HL-60 (cell line): ENCODE results near the gene PGLYRP2.

Source experiments
- CTCF ChIP-seq: IDR thresholded peaks from one replicate; pipeline ENCODE4 v1.5.1; 2011; ENCODE audit warnings: low read length, control low read depth, inconsistent platforms; ENCODE audit not compliant: insufficient read depth
- TF ChIP-seq, protein P1 (sequence below): IDR thresholded peaks from 2 replicates; pipeline ENCODE4 v1.6.1; 2012; ENCODE audit warnings: low read depth; ENCODE audit not compliant: insufficient replicate concordance

DNA sequence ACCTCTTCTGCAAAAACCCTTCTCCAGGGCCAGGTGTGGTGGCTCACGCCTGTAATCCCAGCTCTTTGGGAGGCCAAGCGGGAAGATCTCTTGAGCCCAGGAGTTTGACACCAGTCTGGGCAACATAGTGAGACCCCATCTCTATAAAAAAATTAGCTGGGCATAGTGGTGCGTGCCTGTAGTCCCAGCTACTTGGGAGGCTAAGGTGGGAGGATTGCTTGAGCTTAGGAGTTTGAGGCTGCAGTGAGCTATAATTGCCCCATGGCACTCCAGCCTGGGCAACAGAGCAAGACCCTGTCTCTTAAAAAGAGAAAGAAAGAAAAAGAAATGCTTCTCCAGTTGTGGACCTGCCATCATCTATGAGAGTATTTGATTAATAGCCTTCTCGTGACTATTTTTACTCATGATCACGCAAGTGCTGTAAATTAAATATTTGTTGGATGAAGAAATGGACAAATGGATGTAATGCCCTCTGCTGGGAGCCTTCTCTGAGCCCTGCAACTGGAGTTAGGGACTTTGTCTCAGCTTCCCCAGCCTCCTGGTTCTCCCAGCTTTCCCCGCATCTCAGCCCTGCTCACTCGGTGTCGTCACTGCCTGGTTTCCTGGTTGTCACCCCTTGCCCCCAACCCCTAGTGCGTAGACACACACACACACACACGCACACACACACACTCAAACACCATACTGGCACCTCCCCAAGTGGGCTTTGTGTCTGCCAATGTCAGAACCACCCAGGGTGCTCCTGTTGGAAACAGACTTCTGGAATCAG, 41.8 kb downstream of the PGLYRP2 start:
- no peak for TF ChIP-seq CTCF
- TF ChIP-seq, protein P1, sequence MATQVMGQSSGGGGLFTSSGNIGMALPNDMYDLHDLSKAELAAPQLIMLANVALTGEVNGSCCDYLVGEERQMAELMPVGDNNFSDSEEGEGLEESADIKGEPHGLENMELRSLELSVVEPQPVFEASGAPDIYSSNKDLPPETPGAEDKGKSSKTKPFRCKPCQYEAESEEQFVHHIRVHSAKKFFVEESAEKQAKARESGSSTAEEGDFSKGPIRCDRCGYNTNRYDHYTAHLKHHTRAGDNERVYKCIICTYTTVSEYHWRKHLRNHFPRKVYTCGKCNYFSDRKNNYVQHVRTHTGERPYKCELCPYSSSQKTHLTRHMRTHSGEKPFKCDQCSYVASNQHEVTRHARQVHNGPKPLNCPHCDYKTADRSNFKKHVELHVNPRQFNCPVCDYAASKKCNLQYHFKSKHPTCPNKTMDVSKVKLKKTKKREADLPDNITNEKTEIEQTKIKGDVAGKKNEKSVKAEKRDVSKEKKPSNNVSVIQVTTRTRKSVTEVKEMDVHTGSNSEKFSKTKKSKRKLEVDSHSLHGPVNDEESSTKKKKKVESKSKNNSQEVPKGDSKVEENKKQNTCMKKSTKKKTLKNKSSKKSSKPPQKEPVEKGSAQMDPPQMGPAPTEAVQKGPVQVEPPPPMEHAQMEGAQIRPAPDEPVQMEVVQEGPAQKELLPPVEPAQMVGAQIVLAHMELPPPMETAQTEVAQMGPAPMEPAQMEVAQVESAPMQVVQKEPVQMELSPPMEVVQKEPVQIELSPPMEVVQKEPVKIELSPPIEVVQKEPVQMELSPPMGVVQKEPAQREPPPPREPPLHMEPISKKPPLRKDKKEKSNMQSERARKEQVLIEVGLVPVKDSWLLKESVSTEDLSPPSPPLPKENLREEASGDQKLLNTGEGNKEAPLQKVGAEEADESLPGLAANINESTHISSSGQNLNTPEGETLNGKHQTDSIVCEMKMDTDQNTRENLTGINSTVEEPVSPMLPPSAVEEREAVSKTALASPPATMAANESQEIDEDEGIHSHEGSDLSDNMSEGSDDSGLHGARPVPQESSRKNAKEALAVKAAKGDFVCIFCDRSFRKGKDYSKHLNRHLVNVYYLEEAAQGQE, result no peak
